ENCODE results near the gene RUFY4. TPM values are rescaled to one million over a fixed set of nuclear protein-coding genes. Genes with fewer than 3 reads are reported as not detected.
"Not testable (repeated sequence)": the region's sequence is repeated elsewhere in the genome, so short reads cannot be mapped to it uniquely, and the experiment has no call there.

The RUFY4 gene
- total RNA-seq, 1 donor from 2014 or later, result not detected

GRCh38 chr2:218074031-218074430, 5.0 kb downstream of the RUFY4 start:
- DNase-seq (peak; percentile 50), ATAC-seq (peak; percentile 53)
- intact Hi-C loops (cut with micrococcal nuclease), result no loop called here

GRCh38 chr2:218075975-218076811, 7.1 kb downstream of the RUFY4 start:
- ATAC-seq (no peak), DNase-seq (no peak)
- intact Hi-C loops (cut with micrococcal nuclease), result no loop called here

- intact Hi-C loops (cut with micrococcal nuclease), result no loop called here
- no peak for ATAC-seq
- no peak for DNase-seq
Measured at GRCh38 chr2:218077464-218078216, 8.6 kb downstream of the RUFY4 start.

GRCh38 chr2:218079943-218080913, 11.2 kb downstream of the RUFY4 start:
- DNase-seq, result no peak

GRCh38 chr2:218081063-218081462, 12.0 kb downstream of the RUFY4 start:
- ATAC-seq (no peak), DNase-seq (no peak)
- intact Hi-C loops (cut with micrococcal nuclease), result no loop called here

More at GRCh38 chr2:218079943-218080913, 11.2 kb downstream of the RUFY4 start:
- intact Hi-C loops (cut with micrococcal nuclease), result no loop called here
- ATAC-seq, result no peak

GRCh38 chr2:218081695-218082094, 12.6 kb downstream of the RUFY4 start:
- intact Hi-C loops (cut with micrococcal nuclease), result no loop called here
- no peak for ATAC-seq

GRCh38 chr2:218082586-218083351, 13.7 kb downstream of the RUFY4 start:
- intact Hi-C loops (cut with micrococcal nuclease), result no loop called here
- ATAC-seq, result no peak
- DNase-seq, result no peak

More at GRCh38 chr2:218081695-218082094, 12.6 kb downstream of the RUFY4 start:
- no peak for DNase-seq

- no peak for DNase-seq
- intact Hi-C loops (cut with micrococcal nuclease), result no loop called here
- ATAC-seq, result no peak
Measured at GRCh38 chr2:218083352-218083676, 14.3 kb downstream of the RUFY4 start.

- DNase-seq (no peak), ATAC-seq (no peak)
- intact Hi-C loops (cut with micrococcal nuclease), result no loop called here
Measured at GRCh38 chr2:218086478-218086877, 17.4 kb downstream of the RUFY4 start.

- ATAC-seq, result no peak
- intact Hi-C loops (cut with micrococcal nuclease), result no loop called here
- no peak for DNase-seq
Measured at GRCh38 chr2:218089259-218089658, 20.2 kb downstream of the RUFY4 start.

- ATAC-seq (no peak), DNase-seq (no peak)
- intact Hi-C loops (cut with micrococcal nuclease), result no loop called here
Measured at GRCh38 chr2:218091746-218092145, 22.7 kb downstream of the RUFY4 start.

- no peak for DNase-seq
- intact Hi-C loops (cut with micrococcal nuclease), result no loop called here
- ATAC-seq, result no peak
Measured at GRCh38 chr2:218093879-218094278, 24.8 kb downstream of the RUFY4 start.

GRCh38 chr2:218095853-218096252, 26.8 kb downstream of the RUFY4 start:
- intact Hi-C loops (cut with micrococcal nuclease), result no loop called here
- DNase-seq (no peak), ATAC-seq (no peak)

- intact Hi-C loops (cut with micrococcal nuclease), result no loop called here
- ATAC-seq (no peak), DNase-seq (no peak)
Measured at GRCh38 chr2:218097975-218098374, 28.9 kb downstream of the RUFY4 start.

GRCh38 chr2:218108834-218109233, 39.8 kb downstream of the RUFY4 start:
- DNase-seq; ATAC-seq; intact Hi-C loops (cut with micrococcal nuclease): not testable (repeated sequence)

- intact Hi-C loops (cut with micrococcal nuclease); DNase-seq; ATAC-seq: not testable (repeated sequence)
Measured at GRCh38 chr2:218121789-218122188, 52.7 kb downstream of the RUFY4 start.

- intact Hi-C loops (cut with micrococcal nuclease); ATAC-seq; DNase-seq: not testable (repeated sequence)
Measured at GRCh38 chr2:218122286-218122685, 53.2 kb downstream of the RUFY4 start.

- ATAC-seq, result no peak
- no peak for DNase-seq
- intact Hi-C loops (cut with micrococcal nuclease), result no loop called here
Measured at GRCh38 chr2:218123986-218124385, 54.9 kb downstream of the RUFY4 start.

- ATAC-seq, result peak; percentile 82
- intact Hi-C loops (cut with micrococcal nuclease), result no loop called here
- DNase-seq, result no peak
Measured at GRCh38 chr2:218125095-218125494, 56.0 kb downstream of the RUFY4 start.

Measured in left ventricle myocardium superior (tissue), 1 donor.